Tibial artery (tissue), 4 donors: ENCODE results near the gene SAFB2.

Source experiments
- DNase-seq, 2 donors: peaks; one replicate each; pipeline ENCODE4 v3.0.0-alpha.2; 2019
- H3K27ac ChIP-seq, 2 donors: fragments of 200-600 bp; sonication (generic) in 1 of 2; 1 replicate in 1 of 2; 2 replicates in 1 of 2; pipeline ENCODE4 v1.5.1; 2018 to 2019; ENCODE audit warnings: mild to moderate bottlenecking in 1 of 2
- H3K27me3 ChIP-seq, 2 donors: fragments of 200-600 bp; sonication (generic) in 1 of 2; one replicate each; pipeline versions ENCODE4 v1.5.1 to v1.6.0; 2016 to 2019
- H3K36me3 ChIP-seq, 3 donors: fragments of 200-600 bp; sonication (generic) in 2 of 3; one replicate each; pipeline ENCODE4 v1.5.1; 2016 to 2019; ENCODE audit warnings: mild to moderate bottlenecking in 2 of 3
- H3K4me1 ChIP-seq, 4 donors: fragments of 200-600 bp; sonication (generic) in 2 of 4; 1 replicate in 3 of 4; 2 replicates in 1 of 4; pipeline ENCODE4 v1.5.1; 2016 to 2019
- H3K4me3 ChIP-seq, 2 donors: fragments of 200-600 bp; sonication (generic) in 1 of 2; 1 replicate in 1 of 2; 2 replicates in 1 of 2; pipeline ENCODE4 v1.5.1; 2018 to 2019; ENCODE audit warnings: mild to moderate bottlenecking in 2 of 2
- H3K9me3 ChIP-seq, 3 donors: fragments of 200-600 bp; sonication (generic) in 1 of 3; one replicate each; pipeline ENCODE4 v1.5.1; 2016 to 2019
- CTCF ChIP-seq, 2 experiments: fragments of 200-600 bp in 1 of 2; fragments of 450-650 bp in 1 of 2; IDR thresholded peaks; one replicate each; pipeline ENCODE4 v1.5.1; 2017 to 2019; ENCODE audit warnings: antibody characterized with exemption in 2 of 2, mild to moderate bottlenecking in 1 of 2, moderate library complexity in 1 of 2
- intact Hi-C: fragments of 100-400 bp; cut with DNase I; formaldehyde crosslinking; loops from one replicate; pipeline ENCODE4 v1.15.0; 2023; ENCODE audit warnings: low total_unique reads

SAFB2 gene

GRCh38 chr19:5654931-5655330, 32.4 kb upstream of the SAFB2 start:
- TF ChIP-seq CTCF (IDR thresholded peaks at IDR 0.05), result no peak
- intact Hi-C loops, result no loop called here
- Histone ChIP-seq H3K4me1 (no peaks in the 10 kb centered on the region), H3K27ac (no peak overlapping the region), H3K9me3 (no peaks in the 10 kb centered on the region), H3K4me3 (no peak overlapping the region), H3K27me3 (no peaks in the 10 kb centered on the region), H3K36me3 (peaks cover 96 to 100% (median 97%) of the 10 kb centered on the region in 3 donors)
- DNase-seq, result peak in 1 of 2 donors; percentile 27

GRCh38 chr19:5652261-5652660, 29.7 kb upstream of the SAFB2 start:
- no peak for DNase-seq
- Histone ChIP-seq H3K27ac (no peak overlapping the region), H3K36me3 (peaks cover 83 to 93% (median 90%) of the 10 kb centered on the region in 3 donors), H3K4me1 (no peaks in the 10 kb centered on the region), H3K27me3 (no peaks in the 10 kb centered on the region), H3K4me3 (no peak overlapping the region), H3K9me3 (no peaks in the 10 kb centered on the region)
- intact Hi-C loops, result no loop called here
- no peak for TF ChIP-seq CTCF (IDR thresholded peaks at IDR 0.05)

GRCh38 chr19:5651361-5651760, 28.8 kb upstream of the SAFB2 start:
- no peak for DNase-seq
- H3K4me1 ChIP-seq, result no peaks in the 10 kb centered on the region
- H3K27me3 ChIP-seq, result no peaks in the 10 kb centered on the region
- no peak for TF ChIP-seq CTCF (IDR thresholded peaks at IDR 0.05)
- no peak overlapping the region for H3K4me3 ChIP-seq
- no peak overlapping the region for H3K27ac ChIP-seq
- intact Hi-C loops, result no loop called here
- no peaks in the 10 kb centered on the region for H3K9me3 ChIP-seq
- H3K36me3 ChIP-seq, result peaks cover 83 to 93% (median 90%) of the 10 kb centered on the region in 3 donors

- Histone ChIP-seq H3K9me3 (no peaks in the 10 kb centered on the region), H3K4me1 (peaks cover 0 to 2% (median 0%) of the 10 kb centered on the region in 4 donors), H3K27ac (no peak overlapping the region), H3K27me3 (no peaks in the 10 kb centered on the region), H3K4me3 (no peak overlapping the region), H3K36me3 (peaks cover 78 to 91% (median 85%) of the 10 kb centered on the region in 3 donors)
- TF ChIP-seq CTCF (IDR thresholded peaks at IDR 0.05), result no peak
- intact Hi-C loops, result no loop called here
- no peak for DNase-seq
These were observed 25.9 kb upstream of the SAFB2 start for GRCh38 chr19:5648464-5648863.

GRCh38 chr19:5646703-5647102, 24.1 kb upstream of the SAFB2 start:
- Histone ChIP-seq H3K36me3 (peaks cover 72 to 89% (median 84%) of the 10 kb centered on the region in 3 donors), H3K9me3 (no peaks in the 10 kb centered on the region), H3K27me3 (no peaks in the 10 kb centered on the region), H3K4me1 (peaks cover 0 to 7% (median 0%) of the 10 kb centered on the region in 4 donors), H3K27ac (no peak overlapping the region), H3K4me3 (no peak overlapping the region)
- DNase-seq, result no peak
- intact Hi-C loops, result no loop called here
- TF ChIP-seq CTCF (IDR thresholded peaks at IDR 0.05), result no peak

GRCh38 chr19:5645409-5645808, 22.8 kb upstream of the SAFB2 start:
- Histone ChIP-seq H3K36me3 (peaks cover 62 to 83% (median 75%) of the 10 kb centered on the region in 3 donors), H3K9me3 (no peaks in the 10 kb centered on the region), H3K4me3 (no peak overlapping the region), H3K4me1 (peaks cover 0 to 7% (median 0%) of the 10 kb centered on the region in 4 donors), H3K27me3 (no peaks in the 10 kb centered on the region), H3K27ac (no peak overlapping the region)
- TF ChIP-seq CTCF (IDR thresholded peaks at IDR 0.05), result no peak
- intact Hi-C loops, result no loop called here
- no peak for DNase-seq
